ENCODE results near the gene SRP68. TPM values are rescaled to one million over a fixed set of nuclear protein-coding genes. Genes with fewer than 3 reads are reported as not detected.

SRP68 gene
- total and polyA plus RNA-seq, 2 of the 8 experiments (the other 6 are each of a cell fraction or from before 2014, with no cell fraction given): 57.7 to 83.5 TPM

GRCh38 chr17:76075364-76076145, 3.2 kb upstream of the SRP68 start (continued):
- TF ChIP-seq CHD7 (IDR thresholded peaks at IDR 0.05; ENCODE audit: insufficient replicate concordance, low read length) (no peak), HDAC6 (IDR thresholded peaks at IDR 0.05; ENCODE audit: low read depth, low read length) (no peak), SP2 (IDR thresholded peaks at IDR 0.05; ENCODE audit: low read length) (no peak), TEAD4 (IDR thresholded peaks at IDR 0.05; ENCODE audit: low read depth, low read length) (peak; percentile 78), SRF (IDR thresholded peaks at IDR 0.05; ENCODE audit: low read depth, low read length) (no peak), POLR2A (IDR thresholded peaks at IDR 0.05; ENCODE audit: control extremely low read depth in 1 of 2, low read depth in 2 of 2, low read length in 2 of 2) (no peak), RFX5 (IDR thresholded peaks at IDR 0.05; ENCODE audit: borderline replicate concordance, low read depth, low read length) (no peak)

Data from H1 (cell line).